Kidney (tissue), 14 donors: Measurements from ENCODE around the gene RIMS1. TPM values are rescaled to one million over a fixed set of nuclear protein-coding genes. Genes with fewer than 3 reads are reported as not detected.

Experiments
- DNase-seq, 5 donors: peaks; one replicate each; pipeline ENCODE4 v3.0.0-alpha.2; 2013 to 2020
- FAIRE-seq: peaks from 2 replicates; lab custom pipeline; 2012; peaks lifted over from hg19 to GRCh38; lab: Jason Lieb, UNC
- H3K27ac ChIP-seq, 2 donors: one replicate each; pipeline ENCODE4 v1.7.0; 2013; ENCODE audit warnings: low read depth in 2 of 2, low read length in 2 of 2, inconsistent platforms in 1 of 2
- H3K27me3 ChIP-seq: one replicate; pipeline ENCODE4 v1.7.1; 2013; ENCODE audit warnings: low read length, inconsistent platforms; ENCODE audit not compliant: control insufficient read depth, insufficient read depth
- H3K36me3 ChIP-seq, 3 donors: one replicate each; pipeline versions ENCODE4 v1.7.0 to v1.7.1; 2013; ENCODE audit warnings: low read length in 3 of 3, control low read depth in 1 of 3, inconsistent platforms in 1 of 3; ENCODE audit not compliant: insufficient read depth in 3 of 3, control insufficient read depth in 2 of 3
- H3K4me1 ChIP-seq, 3 donors: one replicate each; pipeline versions ENCODE4 v1.7.0 to v1.7.1; 2013; ENCODE audit warnings: low read length in 3 of 3, inconsistent platforms in 1 of 3, low read depth in 1 of 3; ENCODE audit not compliant: control insufficient read depth in 2 of 3, insufficient read depth in 2 of 3
- H3K4me3 ChIP-seq, 3 donors: one replicate each; pipeline versions ENCODE4 v1.7.0 to v1.8.1; 2013; ENCODE audit warnings: low read length in 3 of 3, control low read depth in 1 of 3, inconsistent platforms in 1 of 3
- H3K9ac ChIP-seq, 3 donors: one replicate each; pipeline versions ENCODE4 v1.7.0 to v1.7.1; 2013; ENCODE audit warnings: low read length in 3 of 3, control low read depth in 1 of 3, inconsistent platforms in 1 of 3
- H3K9me3 ChIP-seq, 3 donors: one replicate each; pipeline versions ENCODE4 v1.7.0 to v1.7.1; 2013; ENCODE audit warnings: low read length in 3 of 3, control low read depth in 1 of 3, inconsistent platforms in 1 of 3; ENCODE audit not compliant: control insufficient read depth in 2 of 3, insufficient read depth in 1 of 3
- CTCF ChIP-seq: IDR thresholded peaks from 3 replicates; pipeline ENCODE4 v1.5.1; 2012; ENCODE audit warnings: mild to moderate bottlenecking, moderate library complexity, borderline replicate concordance; ENCODE audit not compliant: insufficient read depth; ENCODE audit errors: extremely low read depth
- intact Hi-C: fragments of 100-400 bp; cut with DNase I; formaldehyde crosslinking; loops from one replicate; pipeline ENCODE4 v1.11.1; 2022
- polyA plus RNA-seq: library from polyadenylated mRNA; stranded (reverse); fragments of 350-450 nt; fragmentation: Illumina TruSeq; extraction: RNeasy Lipid Tissue Mini Kit (QIAGEN cat#74804); gene quantifications from one replicate; pipeline ENCODE4 v1.2.3, GENCODE V29; 2014; ENCODE audit warnings: low read depth, low replicate concordance; ENCODE audit not compliant: insufficient read depth
- total RNA-seq: library from RNA; stranded (reverse); fragmentation: NEBNext Ultra II Directional; extraction: Animal tissue kit (Norgen Biotek cat#: 25700); gene quantifications from one replicate; pipeline ENCODE4 v1.2.1, GENCODE V29; 2021
- donor health status: control.
- donor health status: control.
- donor health status: control.
- donor health status: control.
- donor health status: control.
- donor health status: DM: yes; HTN: yes; CAD: no.
- donor health status: Normal renal cell carcinoma (clear cell type).

RIMS1 gene
- total and polyA plus RNA-seq, 2 donors from 2014 or later, result 4.5 TPM; not detected in 1

GRCh38 chr6:72084992-72085569, 198.7 kb downstream of the RIMS1 start:
- intact Hi-C loops, result loop anchor here (10.0 kb wide), 1 partner anchor 550 kb away; no protein-coding TSS in a partner anchor
- H3K4me1 ChIP-seq, result no peaks in the 10 kb centered on the region
- no peaks in the 10 kb centered on the region for H3K27me3 ChIP-seq
- peak; percentile 16 for TF ChIP-seq CTCF
- H3K36me3 ChIP-seq, result no peaks in the 10 kb centered on the region
- no peak overlapping the region for H3K27ac ChIP-seq
- peak in 2 of 5 donors; percentile 39 to 43 for DNase-seq
- no peak overlapping the region for H3K4me3 ChIP-seq
- H3K9me3 ChIP-seq, result no peaks in the 10 kb centered on the region
- no peak overlapping the region for H3K9ac ChIP-seq
- FAIRE-seq, result peak; percentile 98

GRCh38 chr6:72094506-72094905, 208.2 kb downstream of the RIMS1 start:
- Histone ChIP-seq H3K27me3 (no peaks in the 10 kb centered on the region), H3K9ac (no peak overlapping the region), H3K27ac (no peak overlapping the region), H3K4me3 (no peak overlapping the region), H3K4me1 (no peaks in the 10 kb centered on the region), H3K9me3 (no peaks in the 10 kb centered on the region), H3K36me3 (no peaks in the 10 kb centered on the region)
- TF ChIP-seq CTCF, result no peak
- DNase-seq (no peak), FAIRE-seq (no peak)
- intact Hi-C loops, result no loop called here

- FAIRE-seq (no peak), DNase-seq (no peak)
- Histone ChIP-seq H3K4me3 (no peak overlapping the region), H3K9me3 (no peaks in the 10 kb centered on the region), H3K36me3 (no peaks in the 10 kb centered on the region), H3K27ac (no peak overlapping the region), H3K9ac (no peak overlapping the region), H3K27me3 (no peaks in the 10 kb centered on the region), H3K4me1 (no peaks in the 10 kb centered on the region)
- TF ChIP-seq CTCF, result no peak
- intact Hi-C loops, result no loop called here
Measured at GRCh38 chr6:72102561-72102960, 216.2 kb downstream of the RIMS1 start.

- no peak overlapping the region for H3K4me3 ChIP-seq
- no peaks in the 10 kb centered on the region for H3K36me3 ChIP-seq
- no peak overlapping the region for H3K27ac ChIP-seq
- no peaks in the 10 kb centered on the region for H3K9me3 ChIP-seq
- H3K4me1 ChIP-seq, result no peaks in the 10 kb centered on the region
- DNase-seq (peak in 1 of 5 donors; percentile 8), FAIRE-seq (no peak)
- intact Hi-C loops, result no loop called here
- TF ChIP-seq CTCF, result no peak
- H3K27me3 ChIP-seq, result no peaks in the 10 kb centered on the region
- no peak overlapping the region for H3K9ac ChIP-seq
Measured at GRCh38 chr6:72111611-72112010, 225.3 kb downstream of the RIMS1 start.
